Small intestine (tissue), 7 donors: ENCODE measurements around the gene SENP7. TPM values are rescaled to one million over a fixed set of nuclear protein-coding genes. Genes with fewer than 3 reads are reported as not detected.

ENCODE experiments used
- DNase-seq, 2 donors: peaks; one replicate each; pipeline versions ENCODE4 v3.0.0 to v3.0.0-alpha.2; 2013
- FAIRE-seq: peaks from 2 replicates; lab custom pipeline; 2012; peaks lifted over from hg19 to GRCh38; lab: Jason Lieb, UNC
- H3K27ac ChIP-seq, 3 donors: one replicate each; pipeline ENCODE4 v1.5.1; 2013; ENCODE audit warnings: low read length in 2 of 3, mild to moderate bottlenecking in 2 of 3, control low read depth in 1 of 3, inconsistent platforms in 1 of 3, low read depth in 1 of 3, moderate library complexity in 1 of 3
- H3K27me3 ChIP-seq, 3 donors: one replicate each; pipeline ENCODE4 v1.6.1; 2013; ENCODE audit warnings: low read length in 3 of 3, inconsistent platforms in 1 of 3; ENCODE audit not compliant: control insufficient read depth in 3 of 3, insufficient read depth in 3 of 3
- H3K36me3 ChIP-seq, 3 donors: one replicate each; pipeline ENCODE4 v1.6.1; 2013; ENCODE audit warnings: low read length in 3 of 3, inconsistent platforms in 1 of 3, low read depth in 1 of 3, mild to moderate bottlenecking in 1 of 3, moderate library complexity in 1 of 3; ENCODE audit not compliant: control insufficient read depth in 3 of 3, insufficient read depth in 2 of 3
- H3K4me1 ChIP-seq, 3 donors: one replicate each; pipeline ENCODE4 v1.6.1; 2013; ENCODE audit warnings: low read length in 2 of 3, inconsistent platforms in 1 of 3, low read depth in 1 of 3, mild to moderate bottlenecking in 1 of 3, moderate library complexity in 1 of 3; ENCODE audit not compliant: control insufficient read depth in 3 of 3, insufficient read depth in 2 of 3
- H3K4me3 ChIP-seq, 3 donors: one replicate each; pipeline ENCODE4 v1.5.1; 2013; ENCODE audit warnings: low read length in 3 of 3, control low read depth in 1 of 3, inconsistent platforms in 1 of 3, low read depth in 1 of 3, mild to moderate bottlenecking in 1 of 3, moderate library complexity in 1 of 3
- H3K9me3 ChIP-seq, 2 donors: one replicate each; pipeline ENCODE4 v1.6.1; 2013; ENCODE audit warnings: low read depth in 1 of 2, low read length in 1 of 2; ENCODE audit not compliant: control insufficient read depth in 2 of 2, insufficient read depth in 1 of 2
- WGBS, 3 donors: extraction: QIAGEN DNeasy Blood & Tissue Kit; methylation state at CpG; one replicate each; pipeline ENCODE4 v1.1.7; 2013; 5-methylcytosine and 5-hydroxymethylcytosine counted together
- polyA plus RNA-seq, 4 donors: library from polyadenylated mRNA; stranded (reverse) in 3 of 4; unstranded in 1 of 4; fragments of 200-250 nt in 3 of 4; fragments of 120-200 nt in 1 of 4; gene quantifications; one replicate each; pipeline versions ENCODE4 v1.2.1 to v1.2.3, GENCODE V29; 2013
- donor health status: healthy with polysubstance abuse.
- donor health status: control.
- donor health status: control.
- donor health status: Bipolar disorder and iron deficiency.
- donor health status: healthy.

Gene SENP7
- polyA plus RNA-seq, 4 donors = 3.0 to 35.7 (median 4.1) TPM

GRCh38 chr3:101513419-101513986, 491 bp upstream of the SENP7 start:
- Histone ChIP-seq H3K36me3 (no peaks in the 10 kb centered on the region), H3K4me3 (peak overlapping the region; percentile 79 to 92 (median 86)), H3K9me3 (no peaks in the 10 kb centered on the region), H3K27me3 (no peaks in the 10 kb centered on the region), H3K27ac (peak overlapping the region; percentile 88 to 98 (median 95)), H3K4me1 (peaks cover 0 to 2% (median 0%) of the 10 kb centered on the region in 3 donors)
- DNase-seq = no peak
- 7 to 13% (median 9%) methylated on average over 12 of the region's 12 CpGs for WGBS, 3 donors
- no peak for FAIRE-seq

GRCh38 chr3:101512396-101512645, 691 bp downstream of the SENP7 start:
- Histone ChIP-seq H3K27ac (peak overlapping the region; percentile 88 to 98 (median 95)), H3K4me3 (peak overlapping the region; percentile 79 to 92 (median 86)), H3K9me3 (no peaks in the 10 kb centered on the region), H3K27me3 (no peaks in the 10 kb centered on the region), H3K36me3 (no peaks in the 10 kb centered on the region), H3K4me1 (peaks cover 0 to 2% (median 0%) of the 10 kb centered on the region in 3 donors)
- FAIRE-seq = no peak
- no peak for DNase-seq
- 0 to 1% (median 0%) methylated on average over 9 of the region's 9 CpGs for WGBS, 3 donors

GRCh38 chr3:101509811-101510210, 3.2 kb downstream of the SENP7 start:
- WGBS, 3 donors = 80 to 91% (median 88%) methylated on average over 3 of the region's 3 CpGs

GRCh38 chr3:101509281-101509680, 3.7 kb downstream of the SENP7 start:
- DNase-seq (no peak), FAIRE-seq (no peak)
- Histone ChIP-seq H3K27me3 (no peaks in the 10 kb centered on the region), H3K36me3 (peaks cover 0 to 4% (median 0%) of the 10 kb centered on the region in 3 donors), H3K27ac (no peak overlapping the region), H3K4me1 (peaks cover 0 to 2% (median 0%) of the 10 kb centered on the region in 3 donors), H3K9me3 (no peaks in the 10 kb centered on the region), H3K4me3 (no peak overlapping the region)
- WGBS, 3 donors = 63 to 83% (median 82%) methylated on average over 3 of the region's 3 CpGs

More at GRCh38 chr3:101509811-101510210, 3.2 kb downstream of the SENP7 start:
- FAIRE-seq = no peak
- no peak for DNase-seq
- H3K4me1 ChIP-seq = peaks cover 0 to 2% (median 0%) of the 10 kb centered on the region in 3 donors
- H3K27ac ChIP-seq = no peak overlapping the region
- no peak overlapping the region for H3K4me3 ChIP-seq
- H3K36me3 ChIP-seq = peaks cover 0 to under 1% (median 0%) of the 10 kb centered on the region in 3 donors
- H3K27me3 ChIP-seq = no peaks in the 10 kb centered on the region
- H3K9me3 ChIP-seq = no peaks in the 10 kb centered on the region

GRCh38 chr3:101501783-101502182, 11.2 kb downstream of the SENP7 start:
- no peak for FAIRE-seq
- Histone ChIP-seq H3K36me3 (peaks cover 0 to 16% (median 1%) of the 10 kb centered on the region in 3 donors), H3K4me3 (no peak overlapping the region), H3K4me1 (no peaks in the 10 kb centered on the region), H3K27ac (no peak overlapping the region), H3K9me3 (peaks cover 0 to 2% of the 10 kb centered on the region in 2 donors), H3K27me3 (no peaks in the 10 kb centered on the region)
- 73 to 79% (median 78%) methylated on average over 3 of the region's 3 CpGs for WGBS, 3 donors
- DNase-seq = no peak

DNA sequence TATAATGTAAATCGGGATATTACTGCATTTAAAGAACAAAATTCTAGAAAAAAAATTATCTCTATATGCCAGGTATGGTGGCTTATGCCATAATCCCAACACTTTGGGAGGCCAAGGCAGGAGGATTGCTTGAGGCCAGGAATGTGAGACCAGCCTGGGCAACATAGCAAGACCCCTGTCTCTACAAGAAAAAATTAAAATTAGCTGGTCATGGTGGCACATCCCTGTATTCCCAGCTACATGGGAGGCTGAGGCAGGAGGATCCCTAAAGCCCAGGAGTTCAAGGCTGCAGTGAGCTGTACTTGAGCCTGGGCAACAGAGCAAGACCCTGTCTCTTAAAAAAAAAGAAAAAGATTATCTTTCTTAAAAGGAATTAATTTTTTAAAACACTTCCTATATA, 12.8 kb downstream of the SENP7 start:
- FAIRE-seq (no peak), DNase-seq (no peak)
- Histone ChIP-seq H3K27ac (no peak overlapping the region), H3K9me3 (peaks cover 0 to 2% of the 10 kb centered on the region in 2 donors), H3K27me3 (no peaks in the 10 kb centered on the region), H3K4me3 (no peak overlapping the region), H3K4me1 (no peaks in the 10 kb centered on the region), H3K36me3 (peaks cover 0 to 22% (median 1%) of the 10 kb centered on the region in 3 donors)
- 95 to 98% (median 98%) methylated on average over 1 of the region's 1 CpG for WGBS, 3 donors

DNA sequence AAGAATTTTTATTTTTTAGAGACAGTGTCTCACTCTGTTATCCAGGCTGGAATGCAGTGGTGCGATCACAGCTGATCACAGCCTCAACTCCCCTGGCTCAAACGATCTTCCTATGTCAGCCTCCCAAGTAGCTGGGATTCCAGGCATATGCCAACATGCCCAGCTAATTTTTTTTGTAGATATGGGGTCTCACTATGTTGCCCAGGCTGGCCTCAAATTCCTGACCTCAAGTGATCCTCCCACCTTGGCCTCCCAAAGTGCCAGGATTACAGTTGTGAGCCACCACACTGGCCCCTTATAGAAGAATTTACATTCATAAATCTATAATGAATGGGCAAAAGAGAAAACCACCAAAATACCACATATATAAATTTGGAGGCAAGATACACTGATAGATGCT, 15.2 kb downstream of the SENP7 start:
- peaks cover 0 to 14% (median 1%) of the 10 kb centered on the region in 3 donors for H3K36me3 ChIP-seq
- DNase-seq (no peak), FAIRE-seq (no peak)
- peaks cover 0 to 2% of the 10 kb centered on the region in 2 donors for H3K9me3 ChIP-seq
- WGBS, 3 donors = 95 to 100% (median 98%) methylated on average over 2 of the region's 2 CpGs
- no peak overlapping the region for H3K27ac ChIP-seq
- no peaks in the 10 kb centered on the region for H3K4me1 ChIP-seq
- H3K4me3 ChIP-seq = no peak overlapping the region
- no peaks in the 10 kb centered on the region for H3K27me3 ChIP-seq

DNA sequence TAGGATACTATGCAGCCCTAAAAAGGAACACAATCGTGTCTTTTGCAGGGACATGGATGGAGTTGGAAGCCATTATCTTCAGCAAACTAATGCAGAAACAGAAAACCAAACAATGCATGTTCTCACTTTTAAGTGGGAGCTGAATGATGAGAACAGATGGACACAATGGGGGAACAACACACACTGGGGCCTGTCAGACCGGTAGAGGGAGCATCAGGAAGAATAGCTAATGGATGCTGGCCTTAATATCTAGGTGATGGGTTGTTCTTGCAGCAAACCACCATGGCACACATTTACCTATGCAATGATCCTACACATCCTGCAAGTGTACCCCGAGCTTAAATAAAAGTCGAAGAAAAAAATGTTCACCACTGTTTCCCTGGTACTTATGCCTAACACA, 17.5 kb downstream of the SENP7 start:
- DNase-seq (no peak), FAIRE-seq (no peak)
- Histone ChIP-seq H3K27me3 (no peaks in the 10 kb centered on the region), H3K9me3 (peaks cover 0 to 2% of the 10 kb centered on the region in 2 donors), H3K4me3 (no peak overlapping the region), H3K27ac (no peak overlapping the region), H3K4me1 (no peaks in the 10 kb centered on the region), H3K36me3 (peaks cover 0 to 27% (median 7%) of the 10 kb centered on the region in 3 donors)
- 86 to 93% (median 88%) methylated on average over 4 of the region's 4 CpGs for WGBS, 3 donors
